ENCODE measurements around the gene ARID1B.

DNA sequence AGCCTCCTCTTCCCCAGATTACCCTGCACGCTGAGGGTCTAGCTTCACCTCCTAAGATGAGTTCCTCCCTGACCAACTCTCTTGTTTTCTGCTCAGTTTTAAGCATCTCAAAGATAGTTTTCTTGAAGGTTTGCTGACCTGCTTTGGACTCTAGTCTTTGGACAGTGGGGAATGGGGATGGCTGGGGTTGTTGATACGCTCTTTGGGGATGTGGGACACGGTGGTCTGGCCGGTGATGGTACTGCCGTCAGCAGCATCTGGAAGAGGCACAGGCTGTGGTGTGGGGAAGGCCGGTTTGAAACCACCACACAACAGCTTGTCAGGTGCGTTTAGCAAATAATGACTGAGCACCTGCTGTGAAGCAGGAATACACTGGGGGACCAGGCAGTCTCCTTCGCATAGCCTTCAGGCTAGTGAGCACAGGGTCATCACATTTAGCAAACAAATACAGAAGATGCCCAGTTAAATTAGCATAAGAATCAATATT lies 452.0 kb downstream of the ARID1B start:
- TF ChIP-seq, protein P1, sequence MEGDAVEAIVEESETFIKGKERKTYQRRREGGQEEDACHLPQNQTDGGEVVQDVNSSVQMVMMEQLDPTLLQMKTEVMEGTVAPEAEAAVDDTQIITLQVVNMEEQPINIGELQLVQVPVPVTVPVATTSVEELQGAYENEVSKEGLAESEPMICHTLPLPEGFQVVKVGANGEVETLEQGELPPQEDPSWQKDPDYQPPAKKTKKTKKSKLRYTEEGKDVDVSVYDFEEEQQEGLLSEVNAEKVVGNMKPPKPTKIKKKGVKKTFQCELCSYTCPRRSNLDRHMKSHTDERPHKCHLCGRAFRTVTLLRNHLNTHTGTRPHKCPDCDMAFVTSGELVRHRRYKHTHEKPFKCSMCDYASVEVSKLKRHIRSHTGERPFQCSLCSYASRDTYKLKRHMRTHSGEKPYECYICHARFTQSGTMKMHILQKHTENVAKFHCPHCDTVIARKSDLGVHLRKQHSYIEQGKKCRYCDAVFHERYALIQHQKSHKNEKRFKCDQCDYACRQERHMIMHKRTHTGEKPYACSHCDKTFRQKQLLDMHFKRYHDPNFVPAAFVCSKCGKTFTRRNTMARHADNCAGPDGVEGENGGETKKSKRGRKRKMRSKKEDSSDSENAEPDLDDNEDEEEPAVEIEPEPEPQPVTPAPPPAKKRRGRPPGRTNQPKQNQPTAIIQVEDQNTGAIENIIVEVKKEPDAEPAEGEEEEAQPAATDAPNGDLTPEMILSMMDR (IDR thresholded peaks at IDR 0.05) = no peak
- TF ChIP-seq POLR2A (IDR thresholded peaks at IDR 0.05) (no peak), POLR2AphosphoS5 (IDR thresholded peaks at IDR 0.05) (no peak)
